Measurements from ENCODE around the gene SDHAF1. TPM values are rescaled to one million over a fixed set of nuclear protein-coding genes. Genes with fewer than 3 reads are reported as not detected.

SDHAF1 gene
- polyA plus RNA-seq, 1 of the 3 experiments (the other 2 are of a cell fraction): 25.3 TPM

GRCh38 chr19:36009633-36010379 lies 14.8 kb downstream of the SDHAF1 start:
- Histone ChIP-seq H3F3A (replicated peaks; ENCODE audit: insufficient read depth) (no peaks in the 10 kb centered on the region), H3K9me2 (no peaks in the 10 kb centered on the region), H3K9ac (no peak overlapping the region)

More at GRCh38 chr19:36009633-36010379, 14.8 kb downstream of the SDHAF1 start:
- peak overlapping the region; percentile 52; the same call in 1 of the 2 replicates for H3K4me2 ChIP-seq
- H3K9me3 ChIP-seq: no peaks in the 10 kb centered on the region
- WGBS (ENCODE audit: low lambda C conversion rate): 70% methylated on average over 15 of the region's 15 CpGs
- no peak overlapping the region for H3K27ac ChIP-seq (ENCODE audit: low read depth in 2 of 2, low read length in 1 of 2)
- H2AFZ ChIP-seq (ENCODE audit: low read depth): no peak overlapping the region
- H3K79me2 ChIP-seq (ENCODE audit: insufficient read depth): peaks cover 8% of the 10 kb centered on the region; the same call in 1 of the 2 replicates
- H3K4me3 ChIP-seq (ENCODE audit: low read depth in 2 of 2, low read length in 1 of 2): peak overlapping the region; percentile 2 to 6; a peak in 2 of 4 replicates
- ChIA-PET POLR2A (interaction anchor here (1.7 kb wide), 1 partner anchor 16 kb away, joined by 4 read pairs; no protein-coding TSS in a partner anchor), CTCF (no interaction called here)
- H4K20me1 ChIP-seq (ENCODE audit: insufficient read depth): no peaks in the 10 kb centered on the region
- no peaks in the 10 kb centered on the region for H3K27me3 ChIP-seq (ENCODE audit: insufficient read depth)
- no peaks in the 10 kb centered on the region for H3K36me3 ChIP-seq (replicated peaks in 1 of 2; ENCODE audit: control insufficient read depth in 1 of 2, insufficient read depth in 2 of 2, low read length in 1 of 2)
- H3K4me1 ChIP-seq (ENCODE audit: control insufficient read depth in 1 of 2, insufficient read depth in 2 of 2, low read depth in 1 of 2, low read length in 1 of 2): peaks cover under 1 to 24% of the 10 kb centered on the region in 2 experiments; a peak in 2 of 4 replicates
- DNase-seq: no peak
- TF ChIP-seq SMC3 (IDR thresholded peaks at IDR 0.05; ENCODE audit: low read depth, low read length): no peak
- TF ChIP-seq SIN3A (IDR thresholded peaks at IDR 0.05; ENCODE audit: borderline replicate concordance, low read depth, low read length): no peak
- TF ChIP-seq, protein P1, sequence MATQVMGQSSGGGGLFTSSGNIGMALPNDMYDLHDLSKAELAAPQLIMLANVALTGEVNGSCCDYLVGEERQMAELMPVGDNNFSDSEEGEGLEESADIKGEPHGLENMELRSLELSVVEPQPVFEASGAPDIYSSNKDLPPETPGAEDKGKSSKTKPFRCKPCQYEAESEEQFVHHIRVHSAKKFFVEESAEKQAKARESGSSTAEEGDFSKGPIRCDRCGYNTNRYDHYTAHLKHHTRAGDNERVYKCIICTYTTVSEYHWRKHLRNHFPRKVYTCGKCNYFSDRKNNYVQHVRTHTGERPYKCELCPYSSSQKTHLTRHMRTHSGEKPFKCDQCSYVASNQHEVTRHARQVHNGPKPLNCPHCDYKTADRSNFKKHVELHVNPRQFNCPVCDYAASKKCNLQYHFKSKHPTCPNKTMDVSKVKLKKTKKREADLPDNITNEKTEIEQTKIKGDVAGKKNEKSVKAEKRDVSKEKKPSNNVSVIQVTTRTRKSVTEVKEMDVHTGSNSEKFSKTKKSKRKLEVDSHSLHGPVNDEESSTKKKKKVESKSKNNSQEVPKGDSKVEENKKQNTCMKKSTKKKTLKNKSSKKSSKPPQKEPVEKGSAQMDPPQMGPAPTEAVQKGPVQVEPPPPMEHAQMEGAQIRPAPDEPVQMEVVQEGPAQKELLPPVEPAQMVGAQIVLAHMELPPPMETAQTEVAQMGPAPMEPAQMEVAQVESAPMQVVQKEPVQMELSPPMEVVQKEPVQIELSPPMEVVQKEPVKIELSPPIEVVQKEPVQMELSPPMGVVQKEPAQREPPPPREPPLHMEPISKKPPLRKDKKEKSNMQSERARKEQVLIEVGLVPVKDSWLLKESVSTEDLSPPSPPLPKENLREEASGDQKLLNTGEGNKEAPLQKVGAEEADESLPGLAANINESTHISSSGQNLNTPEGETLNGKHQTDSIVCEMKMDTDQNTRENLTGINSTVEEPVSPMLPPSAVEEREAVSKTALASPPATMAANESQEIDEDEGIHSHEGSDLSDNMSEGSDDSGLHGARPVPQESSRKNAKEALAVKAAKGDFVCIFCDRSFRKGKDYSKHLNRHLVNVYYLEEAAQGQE (IDR thresholded peaks at IDR 0.05; ENCODE audit: low read depth, low read length): no peak
- TF ChIP-seq, protein P2, sequence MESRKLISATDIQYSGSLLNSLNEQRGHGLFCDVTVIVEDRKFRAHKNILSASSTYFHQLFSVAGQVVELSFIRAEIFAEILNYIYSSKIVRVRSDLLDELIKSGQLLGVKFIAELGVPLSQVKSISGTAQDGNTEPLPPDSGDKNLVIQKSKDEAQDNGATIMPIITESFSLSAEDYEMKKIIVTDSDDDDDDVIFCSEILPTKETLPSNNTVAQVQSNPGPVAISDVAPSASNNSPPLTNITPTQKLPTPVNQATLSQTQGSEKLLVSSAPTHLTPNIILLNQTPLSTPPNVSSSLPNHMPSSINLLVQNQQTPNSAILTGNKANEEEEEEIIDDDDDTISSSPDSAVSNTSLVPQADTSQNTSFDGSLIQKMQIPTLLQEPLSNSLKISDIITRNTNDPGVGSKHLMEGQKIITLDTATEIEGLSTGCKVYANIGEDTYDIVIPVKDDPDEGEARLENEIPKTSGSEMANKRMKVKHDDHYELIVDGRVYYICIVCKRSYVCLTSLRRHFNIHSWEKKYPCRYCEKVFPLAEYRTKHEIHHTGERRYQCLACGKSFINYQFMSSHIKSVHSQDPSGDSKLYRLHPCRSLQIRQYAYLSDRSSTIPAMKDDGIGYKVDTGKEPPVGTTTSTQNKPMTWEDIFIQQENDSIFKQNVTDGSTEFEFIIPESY (IDR thresholded peaks at IDR 0.05; ENCODE audit: borderline replicate concordance, low read depth): no peak
- TF ChIP-seq POLR2AphosphoS5 (IDR thresholded peaks at IDR 0.05; ENCODE audit: low read depth, low read length): no peak
- TF ChIP-seq, protein P3, sequence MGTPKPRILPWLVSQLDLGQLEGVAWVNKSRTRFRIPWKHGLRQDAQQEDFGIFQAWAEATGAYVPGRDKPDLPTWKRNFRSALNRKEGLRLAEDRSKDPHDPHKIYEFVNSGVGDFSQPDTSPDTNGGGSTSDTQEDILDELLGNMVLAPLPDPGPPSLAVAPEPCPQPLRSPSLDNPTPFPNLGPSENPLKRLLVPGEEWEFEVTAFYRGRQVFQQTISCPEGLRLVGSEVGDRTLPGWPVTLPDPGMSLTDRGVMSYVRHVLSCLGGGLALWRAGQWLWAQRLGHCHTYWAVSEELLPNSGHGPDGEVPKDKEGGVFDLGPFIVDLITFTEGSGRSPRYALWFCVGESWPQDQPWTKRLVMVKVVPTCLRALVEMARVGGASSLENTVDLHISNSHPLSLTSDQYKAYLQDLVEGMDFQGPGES (IDR thresholded peaks at IDR 0.05; ENCODE audit: low read depth, low read length): no peak
- TF ChIP-seq FOSL2 (IDR thresholded peaks at IDR 0.05; ENCODE audit: borderline replicate concordance, low read depth): no peak
- TF ChIP-seq EZH2phosphoT487 (IDR thresholded peaks at IDR 0.05; ENCODE audit: borderline replicate concordance, low read depth): no peak
- TF ChIP-seq GATA2 (CRISPR knock-in tag; IDR thresholded peaks at IDR 0.05): no peak
- no peak for TF ChIP-seq PBX3 (IDR thresholded peaks at IDR 0.05)
- no peak for TF ChIP-seq FOXJ3 (CRISPR knock-in tag; IDR thresholded peaks at IDR 0.05)
- TF ChIP-seq YY1 (IDR thresholded peaks at IDR 0.05; ENCODE audit: low read depth): no peak
